ENCODE results near the gene PHYHIPL.

Gene PHYHIPL

GRCh38 chr10:59176241-59177030, at the start of gene PHYHIPL:
TSS of gene PHYHIPL (plus strand) at chr10:59176643. CDS start at chr10:59176854, 211 bp downstream.
- DNase-seq (ENCODE audit: low spot score), result peak; percentile 71

- no peak for DNase-seq (ENCODE audit: low spot score)
Measured at GRCh38 chr10:59126991-59127390, 49.5 kb upstream of the PHYHIPL start.

- no peak for DNase-seq (ENCODE audit: low spot score)
Measured at GRCh38 chr10:59127991-59128390, 48.5 kb upstream of the PHYHIPL start.

DNA sequence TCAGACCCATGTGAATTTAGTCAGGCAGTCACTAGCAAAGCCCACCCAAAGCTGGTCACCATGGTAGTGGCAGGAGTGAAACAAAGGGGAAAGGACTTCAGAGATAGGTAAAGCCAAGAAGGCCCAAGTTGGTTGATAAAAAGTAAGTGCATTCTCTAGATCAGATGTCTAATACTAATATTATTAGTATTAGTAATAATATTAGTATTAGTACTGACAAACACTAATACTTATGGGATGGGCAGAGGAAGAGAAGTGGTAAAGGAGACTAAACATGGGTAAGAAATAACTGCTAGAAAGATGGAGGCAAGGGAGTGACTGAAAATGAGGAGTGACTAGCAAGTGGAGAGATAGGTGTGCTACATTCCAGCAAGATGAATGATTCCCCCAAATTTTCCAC, 46.6 kb upstream of the PHYHIPL start:
- DNase-seq (ENCODE audit: low spot score), result no peak

GRCh38 chr10:59131666-59132065, 44.8 kb upstream of the PHYHIPL start:
- peak; percentile 28 for DNase-seq (ENCODE audit: low spot score)

DNA sequence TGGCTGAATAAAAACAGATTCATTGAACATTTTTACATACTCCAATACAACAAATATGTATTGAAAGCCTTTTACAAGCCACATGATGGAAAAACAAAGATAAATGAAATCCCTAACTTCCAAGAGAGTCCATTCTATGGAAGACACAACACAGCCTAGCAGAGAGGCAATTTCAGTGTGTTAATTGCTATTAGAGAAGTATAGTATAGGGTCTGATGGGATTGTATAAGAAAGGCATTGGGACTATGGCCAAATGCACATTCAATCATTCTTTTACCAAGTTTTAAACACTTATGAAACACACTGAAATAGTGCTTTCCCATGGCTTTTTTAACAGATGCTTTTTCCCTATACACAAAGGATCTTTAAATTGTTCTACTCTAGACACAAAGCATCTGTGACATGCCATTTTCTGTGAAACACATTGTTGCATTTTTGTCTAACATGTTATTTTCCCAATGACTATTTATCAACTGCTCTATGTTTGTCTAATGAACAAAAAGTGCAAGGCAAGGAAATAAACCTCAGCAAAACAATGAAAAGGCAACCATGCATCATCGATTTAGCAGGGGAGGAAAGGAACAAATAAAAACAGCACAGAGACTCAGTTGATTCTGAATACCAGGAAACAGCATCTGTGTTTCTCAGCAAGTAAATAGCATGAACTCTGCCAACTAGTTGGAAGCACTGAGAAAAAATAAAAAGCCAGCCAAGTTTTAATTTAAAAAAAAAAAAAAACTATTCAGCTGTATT, 42.4 kb upstream of the PHYHIPL start:
- DNase-seq (ENCODE audit: low spot score), result peak; percentile 46

DNA sequence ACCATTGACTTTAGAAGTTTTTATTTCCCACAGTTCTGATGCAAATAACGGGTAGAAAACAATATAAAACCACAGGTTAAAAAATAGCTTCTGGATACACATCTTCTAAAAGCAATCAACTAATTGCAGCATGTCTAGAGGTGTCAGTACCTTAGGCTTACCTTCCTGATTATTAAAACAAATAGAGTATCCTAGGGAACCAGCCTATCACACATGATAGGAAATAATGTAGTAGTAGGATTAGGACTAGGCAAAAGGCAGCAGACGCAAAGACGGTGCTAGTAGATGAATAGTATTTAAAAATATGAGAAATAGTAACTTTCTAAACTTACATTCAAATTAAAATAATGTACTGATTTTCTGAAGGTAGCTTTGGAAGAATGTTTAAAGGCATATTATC, 41.7 kb upstream of the PHYHIPL start:
- DNase-seq (ENCODE audit: low spot score), result no peak

DNA sequence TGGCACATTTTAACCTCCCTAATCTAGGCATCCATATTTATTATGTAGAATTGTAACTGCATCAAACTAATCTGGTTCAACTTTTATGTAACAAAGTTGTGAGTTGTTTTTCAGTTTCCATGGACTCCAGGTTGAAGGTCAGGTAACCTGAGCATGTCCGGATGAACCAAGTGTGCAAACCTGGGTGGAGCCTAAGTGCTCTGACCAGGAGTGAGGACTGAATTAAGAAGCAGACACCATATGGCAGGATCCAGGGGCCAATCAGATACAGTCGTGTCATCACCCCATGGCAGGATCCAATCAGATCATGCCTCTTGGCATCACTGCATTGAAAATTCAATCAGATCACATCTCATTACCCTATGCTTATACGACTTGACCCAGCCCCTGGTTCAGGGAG, 41.2 kb upstream of the PHYHIPL start:
- DNase-seq (ENCODE audit: low spot score), result no peak

GRCh38 chr10:59138052-59138451, 38.4 kb upstream of the PHYHIPL start:
- no peak for DNase-seq (ENCODE audit: low spot score)

GRCh38 chr10:59143544-59143943, 32.9 kb upstream of the PHYHIPL start:
- DNase-seq (ENCODE audit: low spot score), result no peak

DNA sequence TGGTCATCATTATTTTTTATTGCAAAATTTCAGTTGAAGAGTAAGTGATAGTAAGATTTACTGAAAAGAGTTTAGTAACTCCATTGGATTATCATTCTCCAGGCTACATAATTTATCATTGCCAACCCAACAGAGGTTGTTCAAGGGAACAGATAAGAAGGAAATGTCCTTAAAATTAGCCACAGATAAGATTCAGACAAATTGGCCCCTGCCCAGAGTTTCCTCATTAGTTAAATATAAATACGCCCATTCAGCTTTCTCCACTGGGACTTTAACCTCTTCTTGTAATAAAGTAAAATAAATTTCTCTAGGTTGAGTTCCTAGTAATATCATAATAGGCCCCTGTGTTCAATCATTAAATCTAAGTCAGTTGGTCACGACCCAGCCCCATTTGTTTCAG, 27.7 kb upstream of the PHYHIPL start:
- no peak for DNase-seq (ENCODE audit: low spot score)

DNA sequence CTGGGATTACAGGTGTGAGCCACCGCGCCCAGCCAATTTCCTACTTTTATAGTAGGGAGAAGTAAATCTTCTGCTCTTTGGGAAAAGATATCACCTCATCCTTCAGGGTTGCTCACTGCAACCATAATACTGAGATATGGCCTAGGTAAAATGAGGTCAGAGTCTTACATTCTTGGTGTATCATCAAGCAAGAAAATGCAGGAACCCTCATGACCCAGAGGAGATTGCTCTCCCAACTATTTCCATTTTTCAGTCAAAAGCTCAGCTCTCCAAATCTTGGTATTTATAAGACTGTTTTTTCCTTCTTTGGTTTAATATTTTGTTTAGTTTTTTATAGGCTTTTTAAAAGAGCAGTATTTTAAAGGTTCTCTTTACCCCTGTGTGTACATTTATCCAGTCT, 20.9 kb upstream of the PHYHIPL start:
- DNase-seq (ENCODE audit: low spot score), result no peak

GRCh38 chr10:59167512-59167911, 8.9 kb upstream of the PHYHIPL start:
- DNase-seq (ENCODE audit: low spot score), result no peak

DNA sequence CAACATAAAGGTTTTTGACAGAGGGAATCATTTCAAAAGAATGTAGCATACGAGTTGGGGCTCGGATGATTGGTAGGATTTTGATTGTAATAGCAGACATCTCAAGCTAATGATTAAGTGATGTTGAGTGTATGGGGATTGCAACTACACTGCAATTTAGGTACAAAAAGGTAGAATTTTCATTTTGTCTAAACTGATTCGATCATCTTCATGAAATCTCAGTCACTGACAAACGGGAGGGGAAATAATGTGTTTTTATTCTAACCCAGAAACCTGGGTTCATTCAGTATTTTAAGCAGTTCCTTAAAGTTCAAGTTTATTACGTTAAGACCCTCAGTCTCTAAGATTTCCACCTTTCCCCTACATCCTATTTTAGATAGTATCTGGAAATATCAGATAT, 3.9 kb upstream of the PHYHIPL start:
- no peak for DNase-seq (ENCODE audit: low spot score)

- no peak for DNase-seq (ENCODE audit: low spot score)
Measured at GRCh38 chr10:59173414-59173813, 3.0 kb upstream of the PHYHIPL start.

- DNase-seq (ENCODE audit: low spot score), result peak; percentile 81
Measured at GRCh38 chr10:59175538-59176240, 754 bp upstream of the PHYHIPL start.

- peak; percentile 75 for DNase-seq (ENCODE audit: low spot score)
Measured at GRCh38 chr10:59177031-59177797, 771 bp downstream of the PHYHIPL start.

DNA sequence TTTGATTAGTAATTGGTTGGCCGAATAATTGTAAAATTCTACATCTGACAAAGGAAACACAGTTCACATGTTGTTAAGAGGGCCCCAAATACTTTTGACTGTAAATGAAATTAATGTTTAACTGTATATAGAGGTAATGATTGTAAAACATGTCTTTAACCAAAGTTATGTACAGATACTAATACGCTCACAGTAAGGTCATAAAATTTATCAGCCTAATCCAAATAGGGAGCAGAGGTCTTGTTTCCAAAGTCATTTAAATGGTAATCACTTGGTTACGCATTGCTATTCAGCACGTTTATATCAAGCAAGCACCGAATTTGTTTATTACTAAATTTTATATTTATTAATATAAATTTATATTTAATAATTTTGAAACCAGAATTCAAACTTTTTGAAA, 1.4 kb downstream of the PHYHIPL start:
- DNase-seq (ENCODE audit: low spot score), result no peak

DNA sequence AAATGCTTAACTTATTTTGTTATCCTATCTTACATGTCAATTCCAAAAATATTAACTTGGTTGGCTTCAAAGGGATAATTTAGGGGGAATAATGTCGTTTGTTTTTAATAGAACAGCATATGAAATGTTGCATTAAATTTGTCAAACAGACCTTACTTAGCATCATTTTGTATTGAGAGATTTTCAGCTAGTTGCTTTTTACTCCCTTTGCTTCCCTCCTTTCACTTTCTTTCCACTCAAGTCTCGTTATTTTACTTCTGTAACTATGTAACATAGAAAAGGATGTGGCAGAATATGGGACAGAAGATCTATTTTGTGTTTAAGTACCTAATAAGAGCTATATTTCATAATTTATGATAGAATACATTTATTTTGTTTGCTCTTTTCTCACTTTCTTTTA, 2.6 kb downstream of the PHYHIPL start:
- no peak for DNase-seq (ENCODE audit: low spot score)

GRCh38 chr10:59180689-59181270, 4.3 kb downstream of the PHYHIPL start:
- no peak for DNase-seq (ENCODE audit: low spot score)

DNA sequence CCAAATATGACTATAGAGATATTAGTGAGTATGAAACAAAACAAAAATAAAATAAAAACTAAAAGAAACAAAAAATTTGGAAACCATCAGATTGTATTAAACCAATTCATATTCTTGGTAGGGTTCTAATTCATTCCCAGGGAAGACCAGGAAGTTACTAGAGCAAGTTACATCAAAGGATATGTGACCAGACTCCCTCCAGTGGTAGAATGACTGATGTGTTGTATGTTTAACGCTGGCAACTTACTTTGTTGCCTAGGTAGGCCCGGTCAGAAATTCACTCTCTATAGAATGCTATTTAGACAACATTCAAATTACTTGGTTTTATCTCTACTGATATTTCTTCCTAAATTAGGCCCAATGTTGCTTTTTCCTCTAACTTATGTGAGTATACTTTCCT, 5.2 kb downstream of the PHYHIPL start:
- DNase-seq (ENCODE audit: low spot score), result peak; percentile 89

DNA sequence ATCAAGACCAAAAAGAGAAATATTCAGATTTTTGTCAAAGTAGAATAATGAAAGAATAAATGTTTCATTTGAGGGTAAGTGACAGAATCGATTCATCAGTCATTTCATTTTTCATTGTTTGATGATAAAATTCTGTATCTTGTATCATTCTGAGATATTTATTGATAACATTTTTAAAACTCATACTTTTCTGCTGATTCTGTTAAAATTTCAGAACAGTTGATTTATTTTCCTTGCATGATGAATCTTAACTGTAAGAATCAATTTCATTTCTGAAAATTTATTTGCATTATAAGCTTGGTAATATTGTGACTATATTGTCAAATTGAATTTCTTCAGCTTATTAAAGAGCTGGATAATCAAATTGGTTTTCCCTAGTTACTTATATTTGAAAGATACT, 13.9 kb downstream of the PHYHIPL start:
- DNase-seq (ENCODE audit: low spot score), result no peak

Data from Ammon's horn (tissue), 1 donor.